GM18508 (cell line): Measurements from ENCODE around the gene TP53I13.

Experiments used
- ATAC-seq: cut with Tn5 transposase; IDR thresholded peaks from one replicate; pipeline ENCODE4 v1.9.1; 2021; ENCODE audit warnings: moderate number of reproducible peaks; ENCODE audit not compliant: insufficient read depth, unreplicated experiment

TP53I13 gene

DNA sequence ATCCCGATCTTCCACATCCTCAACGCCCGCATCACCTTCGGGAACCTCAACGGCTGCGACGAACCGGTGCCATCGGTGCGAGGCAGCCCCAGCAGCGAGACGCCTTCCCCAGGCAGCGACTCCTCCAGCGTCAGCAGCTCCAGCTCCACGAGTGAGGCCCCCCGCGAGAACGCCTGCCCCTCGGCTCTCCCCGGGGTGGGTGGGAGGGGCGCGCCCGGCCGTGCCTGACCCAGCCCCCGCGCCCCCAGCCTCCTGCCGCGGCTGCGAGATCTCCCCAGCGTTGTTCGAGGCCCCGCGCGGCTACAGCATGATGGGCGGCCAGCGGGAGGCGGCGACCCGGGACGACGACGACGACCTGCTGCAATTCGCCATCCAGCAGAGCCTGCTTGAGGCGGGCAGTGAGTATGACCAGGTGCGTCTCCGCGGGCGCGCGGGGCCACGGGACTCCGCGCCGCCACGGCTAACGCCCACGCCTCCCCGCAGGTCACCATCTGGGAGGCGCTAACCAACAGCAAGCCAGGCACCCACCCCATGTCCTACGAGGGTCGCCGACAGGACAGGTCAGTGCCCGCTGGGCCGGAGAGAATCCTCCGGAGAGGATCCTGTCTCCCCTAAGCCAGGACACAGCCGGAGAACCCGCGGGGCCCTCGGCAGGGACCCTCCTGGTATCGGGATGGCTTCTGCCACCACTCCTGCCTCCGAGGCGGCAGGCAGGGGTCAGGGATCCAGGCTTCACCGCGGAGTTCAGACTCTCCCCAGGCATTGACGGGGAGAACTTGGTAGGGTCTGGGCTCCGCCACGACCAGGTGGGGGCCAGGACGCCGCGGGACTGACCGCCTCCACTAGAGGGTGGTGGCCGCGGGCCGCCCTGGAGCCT, 44.1 kb downstream of the TP53I13 start:
- no peak for ATAC-seq

GRCh38 chr17:29613352-29613837, 44.9 kb downstream of the TP53I13 start:
- no peak for ATAC-seq

GRCh38 chr17:29613856-29614255, 45.4 kb downstream of the TP53I13 start:
- ATAC-seq, result no peak

DNA sequence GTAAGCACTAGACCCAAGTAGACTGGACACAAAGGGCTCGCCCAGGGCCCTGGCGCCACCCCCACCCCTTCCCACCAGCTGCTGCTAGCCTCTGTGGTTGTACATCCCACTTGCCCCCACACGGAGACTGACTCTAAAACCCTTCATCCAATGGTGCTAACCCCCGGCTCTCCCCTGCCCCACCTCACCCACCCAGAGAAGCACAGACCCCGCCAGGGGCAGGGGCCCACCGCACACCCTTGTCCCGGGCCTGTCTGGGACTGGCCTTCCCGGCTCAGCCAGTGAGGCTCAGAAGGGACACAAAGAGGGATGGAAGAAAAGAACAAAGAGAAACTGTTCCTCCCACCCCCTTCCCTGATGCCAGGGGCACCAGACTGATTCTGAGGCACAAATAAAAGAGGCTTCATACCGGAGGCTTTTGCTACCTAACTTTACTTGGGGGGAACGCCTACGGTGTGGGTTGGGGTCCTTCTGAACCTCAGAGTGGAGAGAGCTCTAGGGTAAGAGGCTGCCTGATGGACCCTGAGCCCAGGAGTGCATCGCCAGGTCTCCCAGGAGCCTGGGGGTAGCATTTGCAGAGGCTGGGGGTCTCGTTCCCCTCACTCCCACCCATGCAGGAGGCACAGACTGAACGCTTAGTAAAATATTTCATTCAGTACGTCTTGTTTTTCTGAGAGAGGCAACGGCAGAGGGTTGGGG, 46.0 kb downstream of the TP53I13 start:
- ATAC-seq, result no peak

DNA sequence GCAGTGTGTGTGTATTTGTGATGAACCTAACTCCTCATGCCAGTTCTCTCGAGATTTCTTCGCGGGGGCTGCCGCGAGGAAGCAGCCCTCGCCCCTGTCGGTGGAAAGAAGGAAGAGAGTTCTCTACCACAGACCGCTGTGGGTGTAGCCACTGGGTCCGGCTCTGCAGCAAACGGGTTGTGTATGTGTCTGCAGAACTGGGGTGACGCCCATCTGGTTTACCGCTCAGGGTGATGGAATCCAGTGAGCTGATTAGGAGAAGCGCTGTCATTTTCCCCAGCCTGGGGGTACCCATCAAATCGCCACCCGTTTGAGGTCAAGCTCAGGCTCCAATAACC, 46.5 kb downstream of the TP53I13 start:
- ATAC-seq, result no peak

GRCh38 chr17:29615492-29616299, 47.2 kb downstream of the TP53I13 start:
- no peak for ATAC-seq

- ATAC-seq, result no peak
These were observed 48.0 kb downstream of the TP53I13 start for GRCh38 chr17:29616300-29617048.

- ATAC-seq, result no peak
These were observed 48.6 kb downstream of the TP53I13 start for GRCh38 chr17:29617125-29617480.

- ATAC-seq, result no peak
These were observed 49.2 kb downstream of the TP53I13 start for GRCh38 chr17:29617481-29618271.

GRCh38 chr17:29618272-29619065, 50.0 kb downstream of the TP53I13 start:
- ATAC-seq, result no peak

GRCh38 chr17:29619251-29619650, 50.8 kb downstream of the TP53I13 start:
- no peak for ATAC-seq

DNA sequence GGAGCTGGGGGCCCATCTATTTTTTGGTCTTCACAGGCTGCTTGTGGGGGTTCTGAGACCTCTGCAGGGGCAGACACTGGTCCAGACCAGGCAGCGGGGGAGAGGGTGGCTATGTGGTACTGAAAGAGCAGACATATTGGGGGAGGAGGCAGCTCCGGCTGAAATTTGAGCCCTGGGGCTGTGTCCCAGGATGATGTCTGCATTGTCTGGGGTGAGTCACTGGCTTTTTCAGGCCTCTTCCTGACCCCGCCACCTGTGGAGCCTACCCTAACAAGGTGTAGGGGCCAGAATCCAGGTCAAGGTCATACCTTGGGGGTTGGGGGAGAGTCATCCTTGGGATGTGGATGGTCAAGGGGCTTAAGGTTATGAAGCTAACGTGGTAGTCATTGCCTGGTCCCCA, 51.8 kb downstream of the TP53I13 start:
- no peak for ATAC-seq

GRCh38 chr17:29620779-29621500, 52.4 kb downstream of the TP53I13 start:
- no peak for ATAC-seq

- ATAC-seq, result no peak
These were observed 53.3 kb downstream of the TP53I13 start for GRCh38 chr17:29621751-29622194.
